Smooth muscle cell (in vitro differentiated cells): ENCODE measurements around the gene FHIP1B. TPM values are rescaled to one million over a fixed set of nuclear protein-coding genes. Genes with fewer than 3 reads are reported as not detected.
"Not testable (repeated sequence)": the region's sequence is repeated elsewhere in the genome, so short reads cannot be mapped to it uniquely, and the experiment has no call there.

Source experiments
- DNase-seq: peaks from one replicate; lab custom pipeline; 2025; ENCODE audit not compliant: unreplicated experiment; lab: John Stamatoyannopoulos, UW
- H2AFZ ChIP-seq: fragments of 200-600 bp; sonication (generic); 2 replicates; pipeline ENCODE4 v1.6.0; 2016; ENCODE audit warnings: antibody characterized with exemption, low read depth, mild to moderate bottlenecking
- H3F3A ChIP-seq: fragments of 200-600 bp; sonication (generic); 2 replicates; pipeline ENCODE4 v1.6.0; 2017; ENCODE audit warnings: antibody characterized with exemption, low read depth
- H3K27ac ChIP-seq: fragments of 200-600 bp; sonication (generic); 2 replicates; pipeline ENCODE4 v1.5.1; 2016; ENCODE audit warnings: low read depth, mild to moderate bottlenecking
- H3K27me3 ChIP-seq: fragments of 200-600 bp; sonication (generic); 2 replicates; pipeline ENCODE4 v1.6.1; 2016; ENCODE audit warnings: low read depth, mild to moderate bottlenecking
- H3K36me3 ChIP-seq: fragments of 200-600 bp; sonication (generic); 2 replicates; pipeline ENCODE4 v1.5.1; 2016; ENCODE audit warnings: low read depth
- H3K4me1 ChIP-seq: fragments of 200-600 bp; sonication (generic); 2 replicates; pipeline ENCODE4 v1.5.1; 2016; ENCODE audit warnings: low read depth
- H3K4me2 ChIP-seq: fragments of 200-600 bp; sonication (generic); 2 replicates; pipeline ENCODE4 v1.6.0; 2016; ENCODE audit warnings: mild to moderate bottlenecking
- H3K4me3 ChIP-seq: fragments of 200-600 bp; sonication (generic); 2 replicates; pipeline ENCODE4 v1.5.1; 2016; ENCODE audit warnings: mild to moderate bottlenecking
- H3K79me2 ChIP-seq: fragments of 200-600 bp; sonication (generic); 2 replicates; pipeline ENCODE4 v1.6.0; 2016; ENCODE audit warnings: low read depth, mild to moderate bottlenecking
- H3K9ac ChIP-seq: fragments of 200-600 bp; sonication (generic); 2 replicates; pipeline ENCODE4 v1.6.0; 2016; ENCODE audit warnings: low read depth
- H3K9me3 ChIP-seq: fragments of 200-600 bp; sonication (generic); replicated peaks from 2 replicates; pipeline ENCODE4 v1.5.1; 2016; ENCODE audit warnings: low read depth
- H4K20me1 ChIP-seq: fragments of 200-600 bp; sonication (generic); 2 replicates; pipeline ENCODE4 v1.6.0; 2016; ENCODE audit warnings: low read depth
- WGBS: methylation state at CpG from one replicate; pipeline ENCODE4 v1.1.7; 2016; ENCODE audit warnings: low lambda C conversion rate; 5-methylcytosine and 5-hydroxymethylcytosine counted together
- polyA plus RNA-seq: library from polyadenylated mRNA; unstranded; fragments of >200 nt; fragmentation: Nextera tagmentation; extraction: Ambion mirVana; gene quantifications from 2 replicates; pipeline ENCODE4 v1.2.1, GENCODE V29; 2016
- total RNA-seq: library from RNA; depleted of rRNA; stranded (reverse); fragments of >200 nt; gene quantifications from 2 replicates; pipeline ENCODE4 v1.2.3, GENCODE V29; 2014
- TF ChIP-seq, protein P1 (sequence below): fragments of 200-600 bp; sonication (generic); IDR thresholded peaks from 2 replicates; pipeline ENCODE4 v1.5.1; 2017; ENCODE audit warnings: borderline replicate concordance, mild to moderate bottlenecking, antibody characterized with exemption; ENCODE audit not compliant: insufficient read depth, poor library complexity, severe bottlenecking

Gene FHIP1B
- total and polyA plus RNA-seq, 2 experiments from 2014 or later, result 16.2 TPM

DNA sequence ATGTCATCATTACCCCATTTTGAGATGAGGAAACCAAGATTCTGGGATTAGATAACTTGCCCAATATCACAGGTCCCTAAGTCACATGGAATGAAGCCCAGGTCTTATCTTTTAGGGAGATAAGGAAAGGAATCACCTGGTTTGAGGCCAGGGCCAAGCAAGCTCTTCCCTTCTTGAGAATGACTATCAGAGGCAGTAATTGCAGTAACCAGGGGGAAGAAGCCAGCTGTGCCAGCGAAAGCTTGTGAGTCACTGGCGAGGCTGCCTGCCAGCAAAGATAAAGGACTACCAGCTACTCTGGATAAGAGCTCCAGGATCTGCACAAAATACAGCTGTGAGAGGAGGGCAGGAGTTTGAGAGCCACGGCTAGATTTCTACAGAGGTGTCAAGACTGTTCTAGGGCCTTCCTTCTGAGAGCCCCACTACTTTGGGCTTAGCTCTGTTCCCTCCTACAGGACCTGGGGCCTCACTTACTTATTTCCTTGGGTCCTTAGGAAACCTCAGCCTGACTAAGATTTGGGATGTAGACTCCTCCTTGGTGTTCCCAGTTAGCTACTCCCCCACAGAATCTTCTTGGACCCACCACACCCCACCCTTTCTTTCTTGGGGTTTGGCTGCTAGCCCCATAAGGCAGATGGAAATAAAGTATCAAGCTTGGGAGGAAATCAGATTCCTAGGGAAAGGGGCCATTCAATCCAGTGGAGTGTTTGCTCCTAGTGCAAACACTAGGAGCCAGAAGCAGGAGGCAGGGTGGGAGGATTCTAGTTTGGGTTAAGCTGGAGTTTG lies 15.5 kb upstream of the FHIP1B start:
- H3K79me2 ChIP-seq, result no peaks in the 10 kb centered on the region
- no peaks in the 10 kb centered on the region for H3K36me3 ChIP-seq
- H4K20me1 ChIP-seq, result no peaks in the 10 kb centered on the region
- 19% methylated on average over 3 of the region's 3 CpGs for WGBS
- H3K4me3 ChIP-seq, result no peak overlapping the region
- peak overlapping the region; percentile 74 for H3K27ac ChIP-seq
- H3K4me2 ChIP-seq, result peak overlapping the region; percentile 59
- no peaks in the 10 kb centered on the region for H3K9me3 ChIP-seq
- no peak overlapping the region for H2AFZ ChIP-seq
- H3F3A ChIP-seq, result peaks cover 12% of the 10 kb centered on the region
- no peak for DNase-seq
- no peaks in the 10 kb centered on the region for H3K27me3 ChIP-seq
- peaks cover 9% of the 10 kb centered on the region for H3K4me1 ChIP-seq
- no peak overlapping the region for H3K9ac ChIP-seq
- TF ChIP-seq, protein P1, sequence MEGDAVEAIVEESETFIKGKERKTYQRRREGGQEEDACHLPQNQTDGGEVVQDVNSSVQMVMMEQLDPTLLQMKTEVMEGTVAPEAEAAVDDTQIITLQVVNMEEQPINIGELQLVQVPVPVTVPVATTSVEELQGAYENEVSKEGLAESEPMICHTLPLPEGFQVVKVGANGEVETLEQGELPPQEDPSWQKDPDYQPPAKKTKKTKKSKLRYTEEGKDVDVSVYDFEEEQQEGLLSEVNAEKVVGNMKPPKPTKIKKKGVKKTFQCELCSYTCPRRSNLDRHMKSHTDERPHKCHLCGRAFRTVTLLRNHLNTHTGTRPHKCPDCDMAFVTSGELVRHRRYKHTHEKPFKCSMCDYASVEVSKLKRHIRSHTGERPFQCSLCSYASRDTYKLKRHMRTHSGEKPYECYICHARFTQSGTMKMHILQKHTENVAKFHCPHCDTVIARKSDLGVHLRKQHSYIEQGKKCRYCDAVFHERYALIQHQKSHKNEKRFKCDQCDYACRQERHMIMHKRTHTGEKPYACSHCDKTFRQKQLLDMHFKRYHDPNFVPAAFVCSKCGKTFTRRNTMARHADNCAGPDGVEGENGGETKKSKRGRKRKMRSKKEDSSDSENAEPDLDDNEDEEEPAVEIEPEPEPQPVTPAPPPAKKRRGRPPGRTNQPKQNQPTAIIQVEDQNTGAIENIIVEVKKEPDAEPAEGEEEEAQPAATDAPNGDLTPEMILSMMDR, result no peak

DNA sequence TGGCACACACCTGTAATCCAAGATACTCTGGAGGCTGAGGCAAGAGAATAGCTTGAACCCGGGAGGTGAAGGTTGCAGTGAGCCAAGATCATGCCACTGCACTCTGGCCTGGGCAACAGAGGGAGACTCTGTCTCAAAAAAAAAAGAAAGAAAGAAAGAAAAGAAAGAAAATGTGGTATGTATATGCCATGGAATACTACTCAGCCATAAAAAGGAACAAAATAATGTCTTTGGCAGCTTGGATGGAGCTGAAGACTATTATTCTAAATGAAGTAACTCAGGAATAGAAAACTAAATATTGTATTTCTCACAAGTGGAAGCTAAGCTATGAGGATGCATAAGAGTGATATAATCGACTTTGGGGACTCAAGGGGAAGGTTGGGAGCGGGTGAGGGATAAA lies 14.5 kb upstream of the FHIP1B start:
- not testable (repeated sequence) for H3K4me1 ChIP-seq, H3K4me2 ChIP-seq, H4K20me1 ChIP-seq, H2AFZ ChIP-seq, H3K9me3 ChIP-seq, H3K79me2 ChIP-seq, DNase-seq, H3K4me3 ChIP-seq, H3K27me3 ChIP-seq, H3K9ac ChIP-seq, H3K36me3 ChIP-seq
- H3K27ac ChIP-seq, result peak overlapping the region; percentile 74
- 97% methylated on average over 3 of the region's 3 CpGs for WGBS
- H3F3A ChIP-seq, result peaks cover 12% of the 10 kb centered on the region

DNA sequence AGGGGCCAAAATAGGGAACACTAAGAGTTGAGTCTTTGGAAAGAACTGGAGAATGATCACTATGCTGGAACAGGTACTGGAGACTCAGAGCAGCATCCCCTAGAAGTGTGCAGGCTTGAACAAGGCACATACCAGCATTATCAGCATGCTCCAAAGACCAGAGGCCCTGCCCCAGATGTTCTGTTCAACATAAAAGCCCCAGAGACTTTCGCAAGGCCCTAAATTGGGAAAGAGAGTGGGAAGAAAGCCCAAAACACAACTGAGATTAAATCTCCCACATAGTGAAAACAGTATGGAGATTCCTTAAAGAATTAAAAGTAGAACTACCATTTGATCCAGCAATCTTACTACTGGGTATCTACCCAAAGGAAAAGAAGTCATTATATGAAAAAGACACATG lies 13.8 kb upstream of the FHIP1B start:
- H3K4me3 ChIP-seq, result no peak overlapping the region
- H3K9ac ChIP-seq, result no peak overlapping the region
- no peaks in the 10 kb centered on the region for H3K27me3 ChIP-seq
- H3F3A ChIP-seq, result peaks cover 10% of the 10 kb centered on the region
- 27% methylated on average over 1 of the region's 1 CpG for WGBS
- no peaks in the 10 kb centered on the region for H3K79me2 ChIP-seq
- no peak for DNase-seq
- TF ChIP-seq, protein P1, result no peak
- no peaks in the 10 kb centered on the region for H4K20me1 ChIP-seq
- no peaks in the 10 kb centered on the region for H3K36me3 ChIP-seq
- H3K27ac ChIP-seq, result no peak overlapping the region
- H3K4me1 ChIP-seq, result peaks cover 9% of the 10 kb centered on the region
- no peak overlapping the region for H2AFZ ChIP-seq
- no peaks in the 10 kb centered on the region for H3K9me3 ChIP-seq
- no peak overlapping the region for H3K4me2 ChIP-seq

DNA sequence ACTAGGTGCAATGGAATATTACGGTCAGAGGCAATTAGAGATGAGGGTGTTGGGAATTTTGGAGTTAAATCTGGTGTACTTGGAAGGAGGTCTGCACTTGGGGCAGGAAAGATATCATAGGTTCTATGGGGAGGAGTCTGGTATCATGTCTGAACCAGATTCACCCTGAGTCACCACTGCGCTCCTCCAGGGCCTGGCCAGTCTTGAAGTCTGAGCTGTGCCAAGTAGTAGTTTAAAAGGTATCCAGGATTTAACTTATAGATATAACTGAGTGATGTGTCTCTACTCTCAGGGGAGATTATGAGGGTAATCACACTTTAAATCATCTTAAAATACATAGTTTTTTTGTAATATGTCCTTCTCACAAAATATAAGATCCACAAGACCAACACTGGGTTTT lies 11.1 kb upstream of the FHIP1B start:
- Histone ChIP-seq H3K4me1 (no peaks in the 10 kb centered on the region), H3K9me3 (no peaks in the 10 kb centered on the region), H3K4me3 (no peak overlapping the region), H3K4me2 (no peak overlapping the region), H4K20me1 (no peaks in the 10 kb centered on the region), H3F3A (no peaks in the 10 kb centered on the region), H3K27ac (no peak overlapping the region), H2AFZ (no peak overlapping the region), H3K9ac (no peak overlapping the region), H3K27me3 (no peaks in the 10 kb centered on the region), H3K36me3 (no peaks in the 10 kb centered on the region), H3K79me2 (no peaks in the 10 kb centered on the region)
- TF ChIP-seq, protein P1, result no peak
- no peak for DNase-seq
- 98% methylated on average over 2 of the region's 2 CpGs for WGBS
